ENCODE measurements around the gene NDUFA7.
"Not testable (repeated sequence)": the region's sequence is repeated elsewhere in the genome, so short reads cannot be mapped to it uniquely, and the experiment has no call there.

The NDUFA7 gene

GRCh38 chr19:8306235-8307054, 14.7 kb downstream of the NDUFA7 start:
- peak overlapping the region; percentile 94 for H3K4me3 Mint-ChIP-seq
- peaks cover 2% of the 10 kb centered on the region for H3K27me3 Mint-ChIP-seq (ENCODE audit: low read depth, poor library complexity)
- no peak for TF ChIP-seq CTCF (IDR thresholded peaks at IDR 0.05)
- H3K9me3 Mint-ChIP-seq = no peaks in the 10 kb centered on the region
- H3K4me1 Mint-ChIP-seq = peaks cover 47% of the 10 kb centered on the region
- H3K36me3 Mint-ChIP-seq (ENCODE audit: low read depth) = peaks cover 39% of the 10 kb centered on the region
- no peak for DNase-seq
- H3K27ac Mint-ChIP-seq = no peak overlapping the region

- no peak for DNase-seq
- no peak overlapping the region for H3K27ac Mint-ChIP-seq
- H3K4me1 Mint-ChIP-seq = peaks cover 47% of the 10 kb centered on the region
- no peak for TF ChIP-seq CTCF (IDR thresholded peaks at IDR 0.05)
- peaks cover 2% of the 10 kb centered on the region for H3K27me3 Mint-ChIP-seq (ENCODE audit: low read depth, poor library complexity)
- no peaks in the 10 kb centered on the region for H3K9me3 Mint-ChIP-seq
- H3K4me3 Mint-ChIP-seq = no peak overlapping the region
- peaks cover 32% of the 10 kb centered on the region for H3K36me3 Mint-ChIP-seq (ENCODE audit: low read depth)
Observed at GRCh38 chr19:8305798-8306197, 15.4 kb downstream of the NDUFA7 start.

GRCh38 chr19:8304841-8305621, 16.1 kb downstream of the NDUFA7 start:
- TF ChIP-seq CTCF (IDR thresholded peaks at IDR 0.05) = no peak
- H3K9me3 Mint-ChIP-seq = no peaks in the 10 kb centered on the region

GRCh38 chr19:8302734-8303133, 18.4 kb downstream of the NDUFA7 start:
- Mint-ChIP-seq H3K9me3 (no peaks in the 10 kb centered on the region), H3K27ac (no peak overlapping the region), H3K4me3 (no peak overlapping the region), H3K4me1 (peaks cover 31% of the 10 kb centered on the region), H3K36me3 (ENCODE audit: low read depth) (peaks cover 15% of the 10 kb centered on the region), H3K27me3 (ENCODE audit: low read depth, poor library complexity) (peaks cover 1% of the 10 kb centered on the region)
- DNase-seq = no peak
- no peak for TF ChIP-seq CTCF (IDR thresholded peaks at IDR 0.05)

More at GRCh38 chr19:8304841-8305621, 16.1 kb downstream of the NDUFA7 start:
- H3K4me1 Mint-ChIP-seq = peaks cover 47% of the 10 kb centered on the region
- H3K36me3 Mint-ChIP-seq (ENCODE audit: low read depth) = peaks cover 27% of the 10 kb centered on the region
- DNase-seq = peak; percentile 73
- H3K27me3 Mint-ChIP-seq (ENCODE audit: low read depth, poor library complexity) = peaks cover 2% of the 10 kb centered on the region
- no peak overlapping the region for H3K4me3 Mint-ChIP-seq
- H3K27ac Mint-ChIP-seq = no peak overlapping the region

GRCh38 chr19:8302357-8302691, 18.9 kb downstream of the NDUFA7 start:
- peaks cover 15% of the 10 kb centered on the region for H3K36me3 Mint-ChIP-seq (ENCODE audit: low read depth)
- no peak overlapping the region for H3K4me3 Mint-ChIP-seq
- H3K4me1 Mint-ChIP-seq = peaks cover 27% of the 10 kb centered on the region
- no peak for DNase-seq
- no peaks in the 10 kb centered on the region for H3K27me3 Mint-ChIP-seq (ENCODE audit: low read depth, poor library complexity)
- H3K9me3 Mint-ChIP-seq = no peaks in the 10 kb centered on the region
- no peak overlapping the region for H3K27ac Mint-ChIP-seq
- no peak for TF ChIP-seq CTCF (IDR thresholded peaks at IDR 0.05)

- H3K27ac Mint-ChIP-seq; H3K4me3 Mint-ChIP-seq; H3K9me3 Mint-ChIP-seq; H3K36me3 Mint-ChIP-seq (ENCODE audit: low read depth); H3K27me3 Mint-ChIP-seq (ENCODE audit: low read depth, poor library complexity); DNase-seq; H3K4me1 Mint-ChIP-seq: not testable (repeated sequence)
Observed at GRCh38 chr19:8291337-8291736, 29.8 kb downstream of the NDUFA7 start.

- not testable (repeated sequence) for H3K27me3 Mint-ChIP-seq (ENCODE audit: low read depth, poor library complexity); H3K27ac Mint-ChIP-seq; H3K4me1 Mint-ChIP-seq; DNase-seq; H3K4me3 Mint-ChIP-seq; H3K9me3 Mint-ChIP-seq; H3K36me3 Mint-ChIP-seq (ENCODE audit: low read depth)
Observed at GRCh38 chr19:8276508-8276907, 44.7 kb downstream of the NDUFA7 start.
